Activated CD8-positive, alpha-beta memory T cell treated with anti-CD3 and anti-CD28 coated beads, Interleukin-2, amount 50 U/mL, for 24 hours (primary cell): ENCODE results near the gene EXT2.

ENCODE experiments used
- DNase-seq: peaks from one replicate; pipeline ENCODE4 v3.0.0-alpha.2; 2020; ENCODE audit errors: extremely low read depth

EXT2 gene

GRCh38 chr11:44165432-44165831 is 70.0 kb downstream of the EXT2 start:
- DNase-seq: no peak

- no peak for DNase-seq
These were observed 71.6 kb downstream of the EXT2 start for GRCh38 chr11:44167046-44167445.

- DNase-seq: no peak
These were observed 76.0 kb downstream of the EXT2 start for GRCh38 chr11:44171518-44171917.

GRCh38 chr11:44172966-44173365 is 77.5 kb downstream of the EXT2 start:
- no peak for DNase-seq

- no peak for DNase-seq
These were observed 79.4 kb downstream of the EXT2 start for GRCh38 chr11:44174842-44175241.

- no peak for DNase-seq
These were observed 81.2 kb downstream of the EXT2 start for GRCh38 chr11:44176546-44177213.

- no peak for DNase-seq
These were observed 82.4 kb downstream of the EXT2 start for GRCh38 chr11:44177905-44178304.

GRCh38 chr11:44178381-44178780 is 82.9 kb downstream of the EXT2 start:
- no peak for DNase-seq

- DNase-seq: no peak
These were observed 83.7 kb downstream of the EXT2 start for GRCh38 chr11:44179173-44179572.

- no peak for DNase-seq
These were observed 84.6 kb downstream of the EXT2 start for GRCh38 chr11:44180107-44180506.

GRCh38 chr11:44185522-44185921 is 90.0 kb downstream of the EXT2 start:
- no peak for DNase-seq

GRCh38 chr11:44186321-44186930 is 90.9 kb downstream of the EXT2 start:
- no peak for DNase-seq

- DNase-seq: no peak
These were observed 93.2 kb downstream of the EXT2 start for GRCh38 chr11:44188643-44189042.

GRCh38 chr11:44189986-44190882 is 94.8 kb downstream of the EXT2 start:
- no peak for DNase-seq

GRCh38 chr11:44190883-44191230 is 95.4 kb downstream of the EXT2 start:
- no peak for DNase-seq

- DNase-seq: no peak
These were observed 96.0 kb downstream of the EXT2 start for GRCh38 chr11:44191322-44192016.

- no peak for DNase-seq
These were observed 96.5 kb downstream of the EXT2 start for GRCh38 chr11:44192017-44192385.

- DNase-seq: no peak
These were observed 97.1 kb downstream of the EXT2 start for GRCh38 chr11:44192462-44193100.

- DNase-seq: no peak
These were observed 98.4 kb downstream of the EXT2 start for GRCh38 chr11:44193856-44194255.

GRCh38 chr11:44198146-44198724 is 102.8 kb downstream of the EXT2 start:
- DNase-seq: no peak

- DNase-seq: no peak
These were observed 103.8 kb downstream of the EXT2 start for GRCh38 chr11:44199298-44199697.
